GM12878 (cell line): Measurements from ENCODE around the gene PRR12. TPM values are rescaled to one million over a fixed set of nuclear protein-coding genes. Genes with fewer than 3 reads are reported as not detected.

Experiments used
- ATAC-seq: fragments of 200-7000 bp; cut with Tn5 transposase; 3 replicates; pipeline ENCODE4 v1.9.1; 2020; ENCODE audit warnings: mild to moderate bottlenecking, moderate library complexity
- BruUV-seq: library from RNA; stranded (reverse); fragments of 400-500 nt; replicated peaks from 2 replicates; lab custom pipeline; 2021; lab: Mats Ljungman, UMichigan
- CTCF ChIA-PET: fragments of 300-600 bp; sonication (Branson Sonifier 250); formaldehyde crosslinking; extraction: SDS; loops from one replicate; lab custom pipeline; 2021; ENCODE audit warnings: inconsistent platforms; lab: Yijun Ruan, JAX
- POLR2A ChIA-PET: fragments of 350-600 bp; formaldehyde crosslinking; extraction: SDS; loops from one replicate; lab custom pipeline; 2021; ENCODE audit warnings: inconsistent platforms; lab: Charles Lee
- RAD21 ChIA-PET: fragments of 300-600 bp; sonication (Branson Sonifier 250); formaldehyde crosslinking; loops from one replicate; lab custom pipeline; 2023; ENCODE audit warnings: antibody characterized with exemption; ENCODE audit not compliant: unreplicated experiment; lab: Charles Lee
- SMC1A ChIA-PET: fragments of 300-600 bp; sonication (Branson Sonifier 250); formaldehyde crosslinking; loops from one replicate; lab custom pipeline; 2023; ENCODE audit not compliant: unreplicated experiment, uncharacterized antibody; lab: Charles Lee
- DNase-seq: peaks from one replicate; pipeline ENCODE4 v3.0.0-alpha.2; 2011; ENCODE audit warnings: low read depth, low spot score
- FAIRE-seq: peaks from 3 replicates; lab custom pipeline; 2011; peaks lifted over from hg19 to GRCh38; lab: Jason Lieb, UNC
- H2AFZ ChIP-seq: 2 replicates; pipeline ENCODE4 v1.6.0; 2011; ENCODE audit warnings: low read depth, low read length, control low read depth; ENCODE audit not compliant: control insufficient read depth
- H3K27ac ChIP-seq: 2 replicates; pipeline ENCODE4 v1.5.1; 2011; ENCODE audit warnings: control low read depth; ENCODE audit not compliant: control insufficient read depth, insufficient read depth
- H3K27me3 ChIP-seq, 2 experiments: replicated peaks in 1 of 2; 2 replicates each; pipeline versions ENCODE4 v1.6.0 to v1.6.1; 2011; ENCODE audit warnings: low read length in 1 of 2; ENCODE audit not compliant: control insufficient read depth in 2 of 2, insufficient read depth in 2 of 2
- H3K36me3 ChIP-seq, 2 experiments: 2 replicates each; pipeline ENCODE4 v1.5.1; 2011; ENCODE audit warnings: low read length in 1 of 2; ENCODE audit not compliant: control insufficient read depth in 2 of 2, insufficient read depth in 2 of 2
- H3K4me1 ChIP-seq: 2 replicates; pipeline ENCODE4 v1.6.1; 2011; ENCODE audit warnings: mild to moderate bottlenecking, low read length, moderate library complexity, mixed read lengths; ENCODE audit not compliant: control insufficient read depth, insufficient read depth
- H3K4me2 ChIP-seq: 2 replicates; pipeline ENCODE4 v1.6.0; 2011; ENCODE audit warnings: control low read depth; ENCODE audit not compliant: control insufficient read depth, insufficient read depth
- H3K4me3 ChIP-seq: fragments of 200-600 bp; sonication (generic); 2 replicates; pipeline ENCODE4 v1.5.1; 2016
- H3K79me2 ChIP-seq: 2 replicates; pipeline ENCODE4 v1.6.0; 2011; ENCODE audit warnings: low read length; ENCODE audit not compliant: control insufficient read depth, insufficient read depth
- H3K9ac ChIP-seq: 2 replicates; pipeline ENCODE4 v1.8.0; 2011; ENCODE audit warnings: low read length, control low read depth, mixed read lengths; ENCODE audit not compliant: control insufficient read depth, insufficient read depth
- H3K9me3 ChIP-seq: replicated peaks from 3 replicates; pipeline ENCODE4 v1.5.1; 2011; ENCODE audit warnings: mild to moderate bottlenecking, low read length; ENCODE audit not compliant: control insufficient read depth, insufficient read depth
- H4K20me1 ChIP-seq: 2 replicates; pipeline ENCODE4 v1.6.0; 2011; ENCODE audit not compliant: control insufficient read depth, insufficient read depth
- CTCF ChIP-seq, 3 experiments: IDR thresholded peaks in 2 of 3; conservative IDR thresholded peaks in 1 of 3; 2 replicates each; pipeline ENCODE4 v1.5.1; 2011; ENCODE audit warnings: low read depth in 3 of 3, low read length in 3 of 3, mild to moderate bottlenecking in 3 of 3, control low read depth in 2 of 3, moderate library complexity in 2 of 3, inconsistent platforms in 1 of 3, mixed read lengths in 1 of 3; ENCODE audit not compliant: control insufficient read depth in 2 of 3, insufficient read depth in 1 of 3; ENCODE audit errors: extremely low read depth in 1 of 3
- GABPA ChIP-seq: IDR thresholded peaks from 2 replicates; pipeline ENCODE4 v1.6.1; 2014; ENCODE audit warnings: antibody characterized with exemption, low read depth, mild to moderate bottlenecking, inconsistent platforms
- SPI1 ChIP-seq: IDR thresholded peaks from 2 replicates; pipeline ENCODE4 v1.6.1; 2011; ENCODE audit warnings: low read depth, mild to moderate bottlenecking, low read length, moderate library complexity, borderline replicate concordance; ENCODE audit not compliant: insufficient read depth
- SREBF2 ChIP-seq: IDR thresholded peaks from 2 replicates; pipeline ENCODE4 v1.6.1; 2012; ENCODE audit warnings: mild to moderate bottlenecking, low read length
- WGBS: methylation state at CpG from one replicate; pipeline ENCODE4 v1.1.6; 2016; ENCODE audit warnings: low lambda C conversion rate; ENCODE audit not compliant: insufficient replicate concordance, insufficient coverage; ENCODE audit errors: missing lambda C conversion rate; 5-methylcytosine and 5-hydroxymethylcytosine counted together
- in situ Hi-C: fragments of 300-500 bp; cut with MboI; formaldehyde crosslinking; loops from 9 replicates; pipeline ENCODE4 v1.14.3; 2018; ENCODE audit warnings: mixed read lengths
- intact Hi-C: fragments of 100-400 bp; cut with micrococcal nuclease; formaldehyde crosslinking; loops from one replicate; pipeline ENCODE4 v1.14.2; 2022; ENCODE audit not compliant: unreplicated experiment
- polyA plus RNA-seq, 11 experiments: library from polyadenylated mRNA; depleted of rRNA in 4 of 11; unstranded in 6 of 11; stranded (reverse) in 5 of 11; fragments of >200 nt; fragmentation: Nextera tagmentation in 4 of 11; fragmentation: Illumina TruSeq in 1 of 11; extraction: Ambion mirVana in 4 of 11; extraction: Trizol in 1 of 11; gene quantifications; 1 replicate in 1 of 11; 2 replicates in 10 of 11; pipeline versions ENCODE4 v1.2.1 to v1.2.3, GENCODE V29; 2011 to 2016; ENCODE audit warnings: inconsistent platforms in 2 of 11, missing spikeins in 2 of 11, low read depth in 1 of 11
- total RNA-seq, 4 experiments: library from RNA; depleted of rRNA in 3 of 4; stranded (reverse); fragments of >200 nt in 3 of 4; fragmentation: Illumina TruSeq in 1 of 4; extraction: Trizol in 1 of 4; gene quantifications; 2 replicates each; pipeline versions ENCODE4 v1.2.1 to v1.2.3, GENCODE V29; 2013 to 2021

Gene PRR12
- total and polyA plus RNA-seq, 10 of the 15 experiments (the other 5 are each of a cell fraction or from before 2014, with no cell fraction given): 0.02 to 25.3 (median 1.6) TPM

GRCh38 chr19:49614096-49614833 is 23.3 kb downstream of the PRR12 start:
- Histone ChIP-seq H3K36me3 (peaks cover 14 to 17% of the 10 kb centered on the region in 2 experiments), H3K9me3 (no peaks in the 10 kb centered on the region; the same call in 2 of the 3 replicates), H3K9ac (no peak overlapping the region), H3K4me1 (no peaks in the 10 kb centered on the region; the same call in 1 of the 2 replicates), H2AFZ (no peak overlapping the region), H4K20me1 (no peaks in the 10 kb centered on the region), H3K4me3 (no peak overlapping the region), H3K4me2 (no peak overlapping the region), H3K79me2 (no peaks in the 10 kb centered on the region), H3K27me3 (no peaks in the 10 kb centered on the region), H3K27ac (peak overlapping the region; percentile 25; the same call in 1 of the 2 replicates)
- intact Hi-C loops: no loop called here
- RAD21 ChIA-PET: no interaction called here
- no peak for FAIRE-seq
- no peak for DNase-seq
- TF ChIP-seq CTCF (IDR thresholded peaks at IDR 0.05 in 2 of 3, conservative IDR thresholded peaks at IDR 0.05 in 1 of 3; ENCODE audit: control insufficient read depth in 2 of 3, extremely low read depth in 1 of 3, insufficient read depth in 1 of 3, low read depth in 3 of 3, low read length in 3 of 3) (no peak), SREBF2 (no peak), GABPA (no peak), SPI1 (no peak)
- POLR2A ChIA-PET: no interaction called here
- CTCF ChIA-PET: no interaction called here
- SMC1A ChIA-PET: no interaction called here
- no peak for ATAC-seq
- in situ Hi-C loops: no loop called here
- 5% methylated on average over 19 of the region's 19 CpGs for WGBS
- no TSS peak for BruUV-seq
